Endothelial cell (in vitro differentiated cells): Measurements from ENCODE around the gene NREP. TPM values are rescaled to one million over a fixed set of nuclear protein-coding genes. Genes with fewer than 3 reads are reported as not detected.

Experiments used
- DNase-seq: peaks from one replicate; pipeline ENCODE4 v3.0.0; 2021; ENCODE audit warnings: low spot score
- H3K27ac Mint-ChIP-seq: one replicate; pipeline ENCODE4 v1.8.0; 2021; ENCODE audit warnings: mixed read lengths, inconsistent platforms; ENCODE audit not compliant: unreplicated experiment
- H3K27me3 Mint-ChIP-seq: one replicate; pipeline ENCODE4 v1.8.0; 2021; ENCODE audit warnings: mild to moderate bottlenecking, moderate library complexity, mixed read lengths, inconsistent platforms; ENCODE audit not compliant: unreplicated experiment
- H3K36me3 Mint-ChIP-seq: one replicate; pipeline ENCODE4 v1.8.0; 2021; ENCODE audit warnings: mild to moderate bottlenecking, low read depth, mixed read lengths, inconsistent platforms; ENCODE audit not compliant: unreplicated experiment
- H3K4me1 Mint-ChIP-seq: one replicate; pipeline ENCODE4 v1.8.0; 2021; ENCODE audit warnings: mild to moderate bottlenecking, mixed read lengths, inconsistent platforms; ENCODE audit not compliant: unreplicated experiment
- H3K4me3 Mint-ChIP-seq: one replicate; pipeline ENCODE4 v1.8.0; 2021; ENCODE audit warnings: mild to moderate bottlenecking, mixed read lengths, inconsistent platforms; ENCODE audit not compliant: unreplicated experiment
- H3K9me3 Mint-ChIP-seq: one replicate; pipeline ENCODE4 v1.8.0; 2021; ENCODE audit warnings: mixed read lengths, inconsistent platforms; ENCODE audit not compliant: unreplicated experiment
- CTCF ChIP-seq: fragments of 200-600 bp; sonication (generic); IDR thresholded peaks from one replicate; pipeline ENCODE4 v1.5.0; 2021; ENCODE audit warnings: antibody characterized with exemption; ENCODE audit not compliant: unreplicated experiment
- total RNA-seq: library from RNA; stranded (reverse); fragmentation: NEBNext Ultra II Directional; extraction: Animal tissue kit (Norgen Biotek cat#: 25700); gene quantifications from one replicate; pipeline ENCODE4 v1.2.1, GENCODE V29; 2021; ENCODE audit not compliant: unreplicated experiment

Gene NREP
- total RNA-seq, 1 donor from 2014 or later = 218 TPM

DNA sequence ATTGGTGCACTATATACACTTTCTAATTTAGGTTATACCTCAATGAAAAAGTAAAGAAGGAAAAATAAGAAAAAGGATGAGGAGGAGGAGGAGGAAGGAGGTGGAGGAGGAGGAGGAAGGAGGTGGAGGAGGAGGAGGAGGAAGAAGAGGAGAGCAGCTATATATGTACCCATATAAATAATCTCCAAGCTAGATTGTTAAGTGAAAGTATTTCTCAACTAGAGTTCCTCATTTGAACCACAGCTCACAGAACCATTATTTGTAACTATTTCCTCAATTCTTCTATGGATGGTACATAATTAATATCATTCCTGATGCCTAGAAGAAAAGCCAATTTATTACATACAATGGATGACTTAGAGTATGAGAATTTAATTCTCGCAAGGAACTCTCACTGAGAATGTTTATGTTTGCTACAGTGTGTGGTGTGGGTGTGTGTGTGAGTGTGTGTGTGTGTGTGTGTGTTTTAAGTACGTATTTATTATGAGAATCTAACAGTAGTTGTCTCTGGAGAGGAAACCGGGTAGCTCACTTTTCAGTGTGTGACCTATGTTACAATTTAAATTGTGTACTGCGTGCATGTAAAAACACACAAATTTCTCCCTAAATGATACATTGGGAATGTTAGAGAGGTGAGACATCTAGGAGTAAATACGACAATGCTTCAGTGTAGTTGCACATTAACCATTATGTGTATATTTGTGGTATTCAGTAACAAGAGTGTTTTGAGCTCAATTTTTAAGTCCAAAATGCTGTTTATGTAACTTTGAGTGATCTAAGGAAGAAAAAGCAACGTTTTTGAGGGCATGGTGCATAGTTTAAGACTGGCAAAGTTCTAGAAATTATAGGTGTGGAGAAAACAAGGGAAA is 20.2 kb upstream of the NREP start:
- no peaks in the 10 kb centered on the region for H3K36me3 Mint-ChIP-seq
- no peak for TF ChIP-seq CTCF
- no peaks in the 10 kb centered on the region for H3K9me3 Mint-ChIP-seq
- no peak overlapping the region for H3K27ac Mint-ChIP-seq
- no peaks in the 10 kb centered on the region for H3K27me3 Mint-ChIP-seq
- peaks cover 4% of the 10 kb centered on the region for H3K4me1 Mint-ChIP-seq
- DNase-seq = no peak
- H3K4me3 Mint-ChIP-seq = no peak overlapping the region

GRCh38 chr5:111775224-111775623 is 18.2 kb upstream of the NREP start:
- H3K36me3 Mint-ChIP-seq = no peaks in the 10 kb centered on the region
- H3K4me3 Mint-ChIP-seq = no peak overlapping the region
- no peaks in the 10 kb centered on the region for H3K27me3 Mint-ChIP-seq
- peaks cover 4% of the 10 kb centered on the region for H3K4me1 Mint-ChIP-seq
- no peak for TF ChIP-seq CTCF
- no peaks in the 10 kb centered on the region for H3K9me3 Mint-ChIP-seq
- H3K27ac Mint-ChIP-seq = no peak overlapping the region
- DNase-seq = no peak

GRCh38 chr5:111774525-111774924 is 17.5 kb upstream of the NREP start:
- no peak for TF ChIP-seq CTCF
- no peaks in the 10 kb centered on the region for H3K36me3 Mint-ChIP-seq
- H3K9me3 Mint-ChIP-seq = no peaks in the 10 kb centered on the region
- H3K4me1 Mint-ChIP-seq = peaks cover 4% of the 10 kb centered on the region
- no peak overlapping the region for H3K4me3 Mint-ChIP-seq
- no peak overlapping the region for H3K27ac Mint-ChIP-seq
- no peak for DNase-seq
- no peaks in the 10 kb centered on the region for H3K27me3 Mint-ChIP-seq

- DNase-seq = no peak
- H3K4me3 Mint-ChIP-seq = no peak overlapping the region
These were observed 15.6 kb upstream of the NREP start for GRCh38 chr5:111772456-111773122.

More at GRCh38 chr5:111772456-111773122, 15.6 kb upstream of the NREP start:
- Mint-ChIP-seq H3K9me3 (no peaks in the 10 kb centered on the region), H3K27me3 (no peaks in the 10 kb centered on the region), H3K36me3 (no peaks in the 10 kb centered on the region), H3K27ac (no peak overlapping the region), H3K4me1 (peaks cover 4% of the 10 kb centered on the region)
- TF ChIP-seq CTCF = no peak
